ENCODE data around the gene VAV3. TPM values are rescaled to one million over a fixed set of nuclear protein-coding genes. Genes with fewer than 3 reads are reported as not detected.

The VAV3 gene
- total and polyA plus RNA-seq, 4 donors: 1.7 to 14.4 (median 7.6) TPM

DNA sequence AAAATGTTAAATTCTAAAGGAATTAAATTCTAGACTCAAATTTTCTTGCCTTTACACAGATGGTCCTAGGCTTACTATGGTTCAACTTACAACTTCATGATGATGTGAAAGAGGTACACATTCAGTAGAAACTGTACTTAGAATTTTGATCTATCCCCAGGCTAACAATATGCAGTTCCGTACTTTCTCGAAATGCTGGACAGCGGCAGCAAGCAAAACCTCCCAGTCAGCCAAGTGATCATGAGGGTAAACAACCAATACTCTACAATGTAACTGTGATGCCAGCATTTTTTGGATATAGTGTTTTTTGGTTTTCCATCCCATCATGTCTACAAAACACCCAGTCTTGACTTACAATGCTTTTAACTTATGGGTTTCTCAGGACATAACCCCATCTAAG lies 25.7 kb downstream of the VAV3 start:
- Histone ChIP-seq H3K4me1 (ENCODE audit: control insufficient read depth in 5 of 5, insufficient read depth in 5 of 5, low read length in 5 of 5) (peaks cover 0 to 3% (median 0%) of the 10 kb centered on the region in 5 donors), H3K27me3 (ENCODE audit: control insufficient read depth in 3 of 3, insufficient read depth in 3 of 3, low read length in 2 of 3) (no peaks in the 10 kb centered on the region)

DNA sequence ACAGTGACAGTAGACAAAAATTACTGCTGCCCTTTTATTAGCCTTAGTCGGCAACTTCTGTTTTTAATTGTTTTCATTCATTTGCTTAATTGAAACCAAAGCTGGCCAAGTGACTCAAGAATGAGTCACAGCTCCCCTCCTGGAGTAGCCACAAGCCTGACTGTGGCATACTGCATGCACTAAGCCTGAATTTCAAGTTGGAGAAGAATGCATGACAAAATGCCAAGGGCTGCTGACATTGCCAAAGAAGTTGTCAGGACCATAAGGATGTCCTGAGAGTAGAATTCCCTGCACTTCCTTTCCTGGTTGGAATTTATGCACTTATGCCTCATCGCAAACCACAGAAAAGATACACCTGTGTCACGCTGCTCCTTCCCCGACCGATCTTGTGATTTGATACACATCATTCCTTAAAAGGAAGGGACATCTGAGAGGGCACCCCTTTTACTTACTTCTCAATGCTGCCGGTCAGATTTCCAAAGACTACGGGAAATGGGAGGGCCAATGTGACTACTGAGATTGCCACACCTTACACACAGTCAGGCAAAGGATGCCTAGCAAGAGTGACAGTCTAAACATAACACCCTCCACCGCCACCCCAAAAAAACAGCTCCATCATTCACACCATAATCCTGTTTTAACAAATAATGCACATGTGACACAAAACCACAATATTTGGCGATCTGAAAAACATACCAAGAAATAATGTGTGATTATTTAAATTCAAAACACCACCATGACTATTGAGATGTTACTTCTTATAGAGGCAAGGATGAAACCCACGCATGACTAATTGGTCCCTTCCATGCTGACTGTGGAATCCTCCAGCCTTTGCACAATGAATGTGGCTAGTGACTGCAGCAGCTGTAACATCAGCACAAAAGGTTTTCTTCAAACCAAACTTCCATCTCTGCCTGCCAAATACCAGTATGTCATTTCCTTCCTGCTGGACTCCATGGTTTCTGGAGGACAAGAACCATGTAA lies 28.2 kb downstream of the VAV3 start:
- H3K27ac ChIP-seq (ENCODE audit: low read depth in 1 of 2, low read length in 1 of 2): peak overlapping the region; percentile 38 to 61
- no peaks in the 10 kb centered on the region for H3K27me3 ChIP-seq (ENCODE audit: control insufficient read depth in 3 of 3, insufficient read depth in 3 of 3, low read length in 2 of 3)
- WGBS, 2 donors: 25 to 40% methylated on average over 10 of the region's 10 CpGs
- H3K9me3 ChIP-seq (ENCODE audit: control insufficient read depth in 4 of 4, insufficient read depth in 3 of 4, low read length in 3 of 4): no peaks in the 10 kb centered on the region
- peak; percentile 76 for ATAC-seq (ENCODE audit: insufficient read depth, low FRiP score)
- no peak overlapping the region for H3K9ac ChIP-seq (ENCODE audit: insufficient read depth in 1 of 2, low read length in 2 of 2)
- peak in 2 of 3 donors; percentile 14 to 25 for DNase-seq
- no peak overlapping the region for H3K4me3 ChIP-seq
- TF ChIP-seq, protein P1, sequence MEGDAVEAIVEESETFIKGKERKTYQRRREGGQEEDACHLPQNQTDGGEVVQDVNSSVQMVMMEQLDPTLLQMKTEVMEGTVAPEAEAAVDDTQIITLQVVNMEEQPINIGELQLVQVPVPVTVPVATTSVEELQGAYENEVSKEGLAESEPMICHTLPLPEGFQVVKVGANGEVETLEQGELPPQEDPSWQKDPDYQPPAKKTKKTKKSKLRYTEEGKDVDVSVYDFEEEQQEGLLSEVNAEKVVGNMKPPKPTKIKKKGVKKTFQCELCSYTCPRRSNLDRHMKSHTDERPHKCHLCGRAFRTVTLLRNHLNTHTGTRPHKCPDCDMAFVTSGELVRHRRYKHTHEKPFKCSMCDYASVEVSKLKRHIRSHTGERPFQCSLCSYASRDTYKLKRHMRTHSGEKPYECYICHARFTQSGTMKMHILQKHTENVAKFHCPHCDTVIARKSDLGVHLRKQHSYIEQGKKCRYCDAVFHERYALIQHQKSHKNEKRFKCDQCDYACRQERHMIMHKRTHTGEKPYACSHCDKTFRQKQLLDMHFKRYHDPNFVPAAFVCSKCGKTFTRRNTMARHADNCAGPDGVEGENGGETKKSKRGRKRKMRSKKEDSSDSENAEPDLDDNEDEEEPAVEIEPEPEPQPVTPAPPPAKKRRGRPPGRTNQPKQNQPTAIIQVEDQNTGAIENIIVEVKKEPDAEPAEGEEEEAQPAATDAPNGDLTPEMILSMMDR (IDR thresholded peaks at IDR 0.05; ENCODE audit: control extremely low read depth, extremely low read depth): no peak
- H3K36me3 ChIP-seq (ENCODE audit: control insufficient read depth in 4 of 4, insufficient read depth in 4 of 4, low read length in 4 of 4): no peaks in the 10 kb centered on the region
- H3K4me1 ChIP-seq (ENCODE audit: control insufficient read depth in 5 of 5, insufficient read depth in 5 of 5, low read length in 5 of 5): peaks cover 0 to 3% (median 0%) of the 10 kb centered on the region in 5 donors

More for the DNA sequence above, 25.7 kb downstream of the VAV3 start:
- Histone ChIP-seq H3K4me3 (no peak overlapping the region), H3K27ac (ENCODE audit: low read depth in 1 of 2, low read length in 1 of 2) (peak overlapping the region in 1 of 2 donors; percentile 9), H3K36me3 (ENCODE audit: control insufficient read depth in 4 of 4, insufficient read depth in 4 of 4, low read length in 4 of 4) (no peaks in the 10 kb centered on the region), H3K9ac (ENCODE audit: insufficient read depth in 1 of 2, low read length in 2 of 2) (no peak overlapping the region), H3K9me3 (ENCODE audit: control insufficient read depth in 4 of 4, insufficient read depth in 3 of 4, low read length in 3 of 4) (no peaks in the 10 kb centered on the region)
- ATAC-seq (ENCODE audit: insufficient read depth, low FRiP score) (no peak), DNase-seq (no peak)
- TF ChIP-seq, protein P1 (IDR thresholded peaks at IDR 0.05; ENCODE audit: control extremely low read depth, extremely low read depth): no peak
- WGBS, 2 donors: 98% methylated on average over 3 of the region's 3 CpGs

DNA sequence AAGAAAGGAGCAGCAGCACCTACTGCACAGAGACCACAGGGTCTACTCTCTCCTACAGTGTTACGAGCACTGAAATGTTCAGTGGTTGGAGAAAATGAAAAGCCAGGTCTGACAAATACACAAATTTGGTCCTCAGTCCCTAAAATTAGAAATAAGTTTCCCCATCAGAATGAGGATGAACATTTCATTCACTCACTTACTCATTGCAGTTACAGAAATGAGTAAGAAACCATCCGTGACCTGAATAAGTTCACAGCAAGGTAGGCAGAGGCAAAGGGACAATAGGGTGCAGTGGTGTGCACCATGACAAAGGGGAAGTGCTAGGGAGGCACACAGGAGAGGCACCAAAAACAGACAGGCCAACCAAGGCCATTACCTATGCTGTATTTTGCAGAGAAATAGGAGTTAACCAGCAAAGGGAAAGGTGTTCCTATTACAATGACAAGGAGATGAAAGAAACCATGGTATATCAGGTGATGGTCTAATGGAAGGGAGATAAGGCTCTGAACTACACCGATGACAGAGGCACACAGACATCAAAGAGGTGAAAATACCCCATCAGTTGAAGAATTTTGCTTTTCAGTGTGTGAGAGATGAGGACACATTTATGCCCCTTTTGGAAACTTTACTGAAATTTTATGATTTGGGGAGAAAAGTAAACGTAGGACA lies 29.4 kb downstream of the VAV3 start:
- H3K27ac ChIP-seq (ENCODE audit: low read depth in 1 of 2, low read length in 1 of 2): no peak overlapping the region
- ATAC-seq (ENCODE audit: insufficient read depth, low FRiP score) (no peak), DNase-seq (no peak)
- no peak overlapping the region for H3K4me3 ChIP-seq
- TF ChIP-seq, protein P1 (IDR thresholded peaks at IDR 0.05; ENCODE audit: control extremely low read depth, extremely low read depth): no peak
- H3K9me3 ChIP-seq (ENCODE audit: control insufficient read depth in 4 of 4, insufficient read depth in 3 of 4, low read length in 3 of 4): no peaks in the 10 kb centered on the region
- WGBS, 2 donors: 74 to 80% methylated on average over 4 of the region's 4 CpGs
- no peaks in the 10 kb centered on the region for H3K27me3 ChIP-seq (ENCODE audit: control insufficient read depth in 3 of 3, insufficient read depth in 3 of 3, low read length in 2 of 3)
- no peaks in the 10 kb centered on the region for H3K36me3 ChIP-seq (ENCODE audit: control insufficient read depth in 4 of 4, insufficient read depth in 4 of 4, low read length in 4 of 4)
- H3K4me1 ChIP-seq (ENCODE audit: control insufficient read depth in 5 of 5, insufficient read depth in 5 of 5, low read length in 5 of 5): peaks cover 0 to 3% (median 0%) of the 10 kb centered on the region in 5 donors
- no peak overlapping the region for H3K9ac ChIP-seq (ENCODE audit: insufficient read depth in 1 of 2, low read length in 2 of 2)
